Stimulated activated CD4-positive, alpha-beta T cell treated with anti-CD3 and anti-CD28 coated beads, Interleukin-1b, Interleukin-23, amount 100 ng/mL, for 48 hours (primary cell): Measurements from ENCODE around the gene SDHA.
"Not testable (repeated sequence)": the region's sequence is repeated elsewhere in the genome, so short reads cannot be mapped to it uniquely, and the experiment has no call there.

ENCODE experiments used
- DNase-seq: peaks from one replicate; pipeline ENCODE4 v3.0.0-alpha.2; 2020

Gene SDHA

DNA sequence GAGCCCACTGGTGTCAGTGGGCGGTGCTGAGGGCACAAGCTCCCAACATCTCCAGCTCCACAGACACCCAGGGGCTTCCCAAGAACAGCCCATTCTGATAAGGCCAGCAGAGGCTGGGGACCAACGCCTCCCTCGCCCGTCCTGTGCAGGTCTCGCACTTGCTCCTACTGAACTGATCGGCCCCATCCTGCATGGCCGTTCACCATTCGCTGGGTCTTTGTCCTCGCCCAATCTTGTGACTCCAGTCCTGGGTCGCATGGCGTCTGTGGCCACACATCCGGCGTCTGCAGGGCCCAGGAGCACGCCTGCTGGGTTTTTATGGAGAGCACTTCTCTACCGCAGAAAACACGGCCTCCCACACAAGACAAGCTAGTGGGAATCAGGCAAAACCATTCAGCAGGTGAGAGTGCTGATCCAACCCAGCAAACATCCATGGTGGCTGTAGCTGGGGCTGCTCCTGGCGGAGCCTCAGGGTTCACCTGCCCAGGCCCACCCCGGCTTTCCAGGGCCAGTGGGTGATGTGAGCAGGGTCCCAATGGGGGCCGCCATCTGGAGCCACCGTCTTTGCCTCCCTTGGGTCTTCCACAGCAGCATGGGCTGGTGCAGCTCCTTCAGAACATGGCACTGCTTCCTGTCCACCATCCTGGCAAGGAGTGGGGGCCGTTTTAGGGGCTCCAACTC, 19.5 kb upstream of the SDHA start:
- no peak for DNase-seq

DNA sequence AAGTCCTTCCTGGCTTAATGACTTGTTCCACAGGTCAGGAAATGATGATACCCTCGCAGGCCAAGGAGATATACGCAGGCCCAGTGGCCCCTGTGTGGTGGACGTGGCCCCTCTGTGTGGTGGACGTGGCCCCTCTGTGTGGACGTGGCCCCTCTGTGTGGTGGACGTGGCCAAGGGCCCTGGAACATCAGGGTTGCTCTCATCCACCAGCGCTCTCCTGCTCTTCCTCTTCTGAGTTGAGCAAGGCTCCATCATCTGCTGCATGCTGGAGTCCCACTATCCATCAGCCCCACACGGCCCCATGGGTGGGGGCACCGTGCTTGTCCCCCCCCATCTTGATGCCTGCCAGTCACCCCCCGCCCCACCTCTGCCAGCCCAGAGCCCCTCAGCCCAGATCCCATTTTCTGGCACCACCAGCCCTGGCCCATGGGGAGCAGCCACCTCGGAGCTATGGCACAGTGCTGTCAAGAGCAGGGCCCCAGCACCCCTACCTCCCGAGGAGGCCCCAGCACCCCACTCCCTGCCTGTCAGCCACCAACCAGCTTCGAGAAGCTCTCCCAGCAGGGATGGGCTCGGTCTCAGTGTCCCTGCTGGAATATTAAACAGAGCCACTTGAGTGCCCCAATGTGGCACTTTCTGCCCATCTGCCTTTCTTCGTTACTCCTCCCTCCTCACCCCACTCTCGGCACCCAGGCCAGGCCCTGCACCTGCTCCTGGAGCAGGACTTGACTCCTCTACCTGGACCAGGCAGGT, 18.7 kb upstream of the SDHA start:
- DNase-seq: no peak

DNA sequence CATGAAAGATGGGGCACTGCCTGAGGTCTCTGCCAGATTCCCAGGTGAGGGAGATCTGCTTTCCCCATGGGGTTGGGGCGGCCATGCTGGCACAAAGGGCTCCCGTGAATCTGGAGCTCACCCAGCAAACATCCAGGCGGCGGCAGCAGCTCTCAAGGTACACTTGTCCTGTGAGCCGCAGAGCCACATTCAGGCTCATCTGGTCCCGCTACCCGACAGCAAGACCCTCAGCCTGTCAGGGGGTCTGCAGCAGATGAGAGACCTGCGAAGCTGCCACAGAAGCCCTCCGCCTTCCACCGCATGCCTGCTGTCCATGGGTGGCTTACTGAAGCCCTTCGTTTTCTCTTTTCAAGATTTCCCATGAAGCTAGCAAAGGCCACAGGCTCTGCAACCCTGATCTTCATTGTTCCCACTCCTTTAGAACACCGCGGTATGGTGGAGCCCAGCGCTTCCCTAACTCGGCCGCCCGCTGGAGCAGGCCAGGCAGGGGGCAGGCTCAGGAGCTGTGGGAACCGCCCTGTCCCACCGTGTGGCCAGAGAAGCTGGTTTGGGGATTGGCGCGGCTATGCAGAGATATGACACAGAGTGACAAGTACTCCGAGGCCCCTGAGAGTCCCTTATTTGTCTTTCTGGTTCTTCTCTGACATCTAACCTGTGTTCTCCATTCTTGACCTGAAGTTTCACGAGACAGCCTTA, 18.0 kb upstream of the SDHA start:
- no peak for DNase-seq

DNA sequence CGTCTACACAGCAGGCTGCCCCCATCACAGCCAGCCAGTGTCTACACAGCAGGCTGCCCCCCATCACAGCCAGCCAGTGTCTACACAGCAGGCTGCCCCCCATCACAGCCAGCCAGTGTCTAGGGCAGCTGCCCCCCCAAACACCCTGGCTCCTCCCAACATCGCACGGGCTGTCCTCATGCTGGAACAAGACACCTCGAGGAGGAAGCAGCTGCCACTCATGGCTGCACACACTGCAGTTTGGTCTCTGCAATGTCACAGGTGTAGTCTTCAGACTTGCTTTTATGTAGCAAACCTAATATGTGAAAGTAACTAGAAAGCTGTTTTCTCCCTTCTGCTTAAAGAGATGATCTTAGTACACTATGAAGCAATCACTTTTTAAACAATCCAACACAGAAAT, 17.1 kb upstream of the SDHA start:
- no peak for DNase-seq

DNA sequence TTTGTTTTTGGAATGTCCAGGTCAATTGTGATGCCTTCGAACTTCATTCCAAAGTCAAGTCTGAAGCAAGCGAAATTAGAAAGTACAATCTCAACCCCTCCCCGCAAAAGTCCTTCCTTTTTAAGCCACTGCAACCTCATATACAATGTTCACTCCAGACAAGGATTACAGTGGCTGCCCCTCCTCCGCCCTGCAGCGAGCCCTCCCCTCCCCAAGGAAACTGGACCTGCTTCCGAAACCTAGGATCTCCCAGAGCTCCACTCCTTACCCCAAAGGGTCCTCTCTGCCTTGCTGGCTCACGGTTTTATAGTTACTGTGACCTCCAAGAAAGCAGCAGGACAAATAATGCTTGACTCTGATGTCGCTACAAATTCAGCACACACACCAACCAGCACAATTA, 16.4 kb upstream of the SDHA start:
- DNase-seq: no peak

DNA sequence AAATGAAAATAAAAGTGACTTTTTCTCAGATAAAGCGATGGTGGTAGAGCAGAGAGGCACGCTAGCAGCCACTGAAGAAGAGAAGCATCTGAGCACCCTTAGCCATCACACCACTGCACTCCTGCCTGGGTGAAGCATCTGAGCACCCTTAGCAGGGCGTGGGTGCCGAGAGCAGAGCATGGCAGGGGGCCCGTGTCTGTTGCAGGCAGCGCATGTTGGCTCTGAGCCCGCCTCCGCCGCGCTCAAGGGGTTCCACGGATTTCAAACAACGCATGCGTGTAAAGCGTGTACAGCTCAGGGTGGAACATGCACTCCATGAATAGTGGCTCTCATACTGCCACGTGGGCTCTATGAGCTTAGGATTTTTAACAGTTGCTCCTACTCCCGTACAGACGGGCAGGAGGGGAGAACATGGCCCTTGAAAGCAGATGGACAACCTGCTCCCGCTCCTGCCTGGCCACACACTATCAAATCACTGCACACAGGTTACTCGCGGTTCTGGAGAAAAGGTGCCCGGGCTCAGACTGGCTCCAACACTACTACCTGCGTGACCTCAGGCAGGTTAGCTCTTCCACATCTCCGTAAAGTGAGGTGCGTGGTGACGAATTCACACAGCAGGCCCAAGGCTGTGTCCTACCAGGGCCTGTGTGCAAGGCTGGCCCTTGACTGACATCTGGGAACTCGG, 14.7 kb upstream of the SDHA start:
- DNase-seq: no peak

DNA sequence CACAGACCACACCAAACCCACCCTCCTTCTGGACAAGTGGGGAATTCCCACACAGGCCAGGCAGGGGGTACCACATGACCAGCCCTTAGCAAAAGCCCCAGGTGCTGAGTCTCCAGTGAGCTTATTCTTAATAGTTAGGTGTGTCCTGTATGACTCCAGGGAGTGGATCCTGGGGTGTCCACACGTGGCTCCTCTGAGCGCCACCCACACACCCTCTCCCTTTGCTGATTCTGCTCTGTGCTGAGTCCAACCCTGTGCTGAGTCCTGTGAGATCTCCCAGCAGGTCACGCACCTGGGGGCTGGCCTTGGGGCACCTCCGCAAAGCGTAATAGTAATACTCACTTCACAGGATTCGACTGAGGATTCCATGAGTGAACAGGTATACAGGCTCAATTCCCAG, 14.1 kb upstream of the SDHA start:
- no peak for DNase-seq

DNA sequence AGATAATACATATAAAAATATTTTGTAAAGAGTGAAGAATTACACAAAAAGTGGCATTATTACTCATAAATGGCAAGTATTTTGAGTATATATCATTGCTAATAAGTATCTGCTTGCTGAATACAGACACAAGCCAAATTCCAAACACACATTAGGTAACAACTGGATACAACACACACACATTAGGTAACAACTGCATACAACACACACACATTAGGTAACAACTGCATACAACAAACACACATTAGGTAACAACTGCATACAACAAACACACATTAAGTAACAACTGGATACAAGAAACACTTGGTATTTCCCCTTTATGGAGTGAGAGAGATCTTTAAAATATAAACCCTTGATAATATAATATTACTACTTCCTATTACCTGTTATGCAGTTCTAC, 13.7 kb upstream of the SDHA start:
- no peak for DNase-seq

DNA sequence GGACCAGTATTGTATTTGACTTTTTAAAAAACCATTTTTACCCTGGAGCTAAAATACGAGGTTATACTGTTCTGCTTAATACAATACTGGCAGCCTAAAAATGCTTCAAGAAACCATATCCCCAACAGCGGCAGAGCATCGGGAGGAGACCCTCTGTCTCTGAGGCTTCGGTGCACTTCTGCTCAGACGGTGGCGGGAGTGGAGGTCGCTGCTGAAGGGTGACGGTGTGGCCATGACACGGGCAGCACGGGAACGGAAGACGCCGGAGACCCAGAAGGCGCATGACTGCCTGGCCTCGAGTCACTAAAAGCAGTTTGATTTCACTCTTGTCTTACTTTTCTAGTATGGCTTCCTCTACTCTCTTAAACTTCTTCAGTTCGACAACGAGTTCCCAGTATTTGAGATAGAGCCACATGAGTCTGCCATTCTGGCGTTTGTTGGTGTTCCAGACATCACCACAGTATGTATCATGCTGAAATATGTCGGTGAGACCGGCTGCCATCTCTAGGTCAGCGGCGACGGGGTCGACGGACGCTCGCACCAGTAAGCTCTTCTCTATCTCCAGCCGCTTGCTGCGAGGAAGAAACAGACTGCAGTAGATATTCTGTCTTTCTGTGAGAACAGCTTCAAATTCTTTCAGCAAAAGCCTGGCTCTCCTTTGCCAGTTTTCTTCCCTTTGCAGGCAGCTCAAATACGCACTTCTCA, 13.0 kb upstream of the SDHA start:
- DNase-seq: no peak

DNA sequence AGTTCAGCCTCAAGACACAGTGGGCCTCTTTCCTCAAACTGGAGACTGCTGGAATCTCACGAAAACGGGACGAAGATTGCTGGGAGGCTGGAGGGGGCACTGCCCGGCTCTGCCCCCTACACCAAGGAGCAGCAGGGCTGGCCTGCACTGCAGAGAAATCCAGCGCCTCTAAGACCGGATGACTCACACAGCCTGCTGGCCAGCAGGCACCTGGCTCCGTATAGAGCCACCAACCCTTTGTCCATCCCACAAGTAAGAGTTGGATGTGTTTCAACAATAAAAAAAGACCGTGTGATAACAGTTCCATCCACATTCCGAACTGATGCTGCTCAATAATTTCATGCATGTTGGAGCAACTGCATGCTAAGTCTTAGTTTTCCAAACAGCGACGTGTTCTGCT, 11.7 kb upstream of the SDHA start:
- no peak for DNase-seq

DNA sequence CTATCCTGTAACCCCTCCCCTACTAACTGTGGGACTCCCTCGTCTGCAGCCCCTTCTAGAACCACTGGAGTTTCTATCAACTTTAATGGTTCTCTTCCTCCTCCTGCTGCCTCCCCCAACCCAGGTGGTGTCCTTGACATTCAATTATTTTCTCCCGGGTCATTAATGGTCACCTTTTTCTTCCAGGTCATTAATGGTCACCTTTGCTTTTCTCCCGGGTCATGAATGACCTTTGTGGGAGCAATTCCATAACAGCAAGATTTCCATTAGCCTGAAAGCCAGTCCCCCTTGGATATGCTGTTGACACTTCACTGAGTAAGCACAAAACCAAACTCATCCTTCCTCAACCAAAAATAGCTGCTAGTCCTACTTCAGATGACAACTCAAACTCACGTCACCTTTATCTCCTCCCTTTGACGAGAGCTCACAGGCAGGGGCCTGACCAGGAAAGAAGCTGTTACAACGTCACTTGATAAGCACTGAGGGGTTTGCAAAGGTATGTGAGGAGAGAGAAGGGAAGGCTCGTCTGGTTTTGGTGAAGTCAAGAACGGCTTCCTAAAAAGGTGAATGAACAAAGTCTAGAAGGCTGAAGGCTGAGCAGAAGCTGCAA, 11.1 kb upstream of the SDHA start:
- DNase-seq: no peak

DNA sequence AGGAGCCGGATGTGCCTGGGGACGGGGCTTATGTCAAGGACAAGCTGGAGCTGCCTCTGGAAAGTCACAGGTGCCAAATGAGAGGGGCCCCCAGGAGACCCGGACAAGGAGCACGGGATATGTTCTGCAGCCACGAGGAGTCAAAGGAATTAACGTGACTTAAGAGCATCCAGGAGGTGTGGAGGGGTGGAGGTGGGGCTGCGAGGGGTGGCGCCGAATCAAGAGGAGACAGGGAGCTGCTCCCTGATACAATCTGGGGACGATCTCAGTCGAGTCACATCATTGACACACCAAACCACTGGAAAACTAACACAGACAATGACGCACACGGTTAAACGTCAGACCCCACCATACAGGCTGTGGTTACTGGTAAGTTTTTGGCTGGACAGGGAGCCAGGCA, 10.5 kb upstream of the SDHA start:
- DNase-seq: no peak

DNA sequence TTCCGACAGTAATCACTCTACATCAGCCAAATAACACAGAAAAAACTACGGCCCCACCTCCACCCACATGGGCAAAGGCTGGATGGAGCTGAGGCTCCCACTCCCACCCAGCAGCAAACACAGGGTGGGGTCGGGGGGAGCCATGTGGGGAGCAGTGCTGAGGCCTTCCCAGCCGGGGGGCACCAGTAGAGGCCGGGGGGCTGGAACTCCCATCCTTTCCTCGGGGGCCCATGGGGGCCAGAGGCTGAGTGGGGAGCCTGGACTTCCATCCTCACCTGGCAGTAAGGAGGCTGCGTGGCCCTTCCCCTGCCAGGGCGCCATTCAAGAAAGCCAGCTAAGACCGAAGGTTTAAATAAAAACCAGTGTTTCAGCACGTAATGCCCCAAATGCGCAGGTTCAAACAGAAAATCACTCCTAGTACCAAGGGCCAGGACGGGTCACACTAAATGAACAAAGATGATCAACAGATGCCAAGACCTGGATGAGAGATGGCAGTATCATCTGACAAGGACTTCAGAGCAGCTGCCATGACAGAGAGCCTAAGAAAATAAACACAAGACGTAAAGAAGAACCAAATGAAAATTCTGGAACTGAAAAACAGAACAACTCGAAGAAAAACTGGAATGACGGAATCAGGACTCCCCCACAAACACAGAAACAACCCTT, 9.5 kb upstream of the SDHA start:
- no peak for DNase-seq

DNA sequence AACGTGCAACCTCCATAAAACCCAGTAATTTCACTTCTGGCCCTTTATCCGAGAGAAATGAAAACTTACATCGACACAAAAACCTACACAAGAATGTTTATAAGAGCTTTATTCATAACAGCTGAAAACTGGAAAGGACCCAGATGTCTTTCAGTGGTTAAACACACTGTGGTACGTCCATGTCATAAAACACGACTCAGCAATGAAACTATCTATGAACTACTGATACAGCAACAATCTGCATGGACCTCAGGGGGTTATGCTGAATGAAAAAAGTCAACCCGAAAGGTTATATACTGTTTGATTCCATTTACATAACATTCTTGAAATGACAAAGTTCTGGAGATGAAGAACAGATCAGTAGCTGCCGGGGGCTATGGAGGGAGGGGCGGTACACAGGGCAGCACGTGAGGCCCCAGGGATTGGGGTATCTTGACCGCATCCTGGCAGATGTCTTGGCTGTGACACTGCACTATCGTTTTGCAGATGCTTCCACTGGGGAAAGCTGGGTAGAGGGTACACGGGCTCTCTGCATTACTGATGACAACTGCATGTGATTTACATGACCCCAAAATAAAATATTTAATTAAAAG, 4.2 kb upstream of the SDHA start:
- no peak for DNase-seq

DNA sequence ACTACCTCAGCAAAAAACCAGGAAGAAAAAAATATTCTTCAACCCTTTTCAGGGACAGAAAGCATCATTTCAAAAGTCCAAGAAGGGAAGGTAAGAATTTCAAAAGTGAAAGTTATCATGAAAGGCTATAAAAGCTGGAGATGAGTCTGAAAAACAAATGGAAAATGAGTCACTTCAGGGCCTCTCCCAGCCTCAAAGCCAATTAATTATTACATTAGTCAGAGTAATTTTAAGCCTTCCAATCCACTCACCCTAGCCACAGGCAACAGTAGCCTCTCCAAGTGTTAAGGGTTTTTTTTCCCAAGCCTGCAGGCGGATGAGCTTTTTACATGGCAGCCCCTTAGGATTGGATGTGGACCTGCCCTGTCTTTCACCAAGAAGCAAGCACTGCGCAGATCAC, 2.9 kb upstream of the SDHA start:
- not testable (repeated sequence) for DNase-seq

DNA sequence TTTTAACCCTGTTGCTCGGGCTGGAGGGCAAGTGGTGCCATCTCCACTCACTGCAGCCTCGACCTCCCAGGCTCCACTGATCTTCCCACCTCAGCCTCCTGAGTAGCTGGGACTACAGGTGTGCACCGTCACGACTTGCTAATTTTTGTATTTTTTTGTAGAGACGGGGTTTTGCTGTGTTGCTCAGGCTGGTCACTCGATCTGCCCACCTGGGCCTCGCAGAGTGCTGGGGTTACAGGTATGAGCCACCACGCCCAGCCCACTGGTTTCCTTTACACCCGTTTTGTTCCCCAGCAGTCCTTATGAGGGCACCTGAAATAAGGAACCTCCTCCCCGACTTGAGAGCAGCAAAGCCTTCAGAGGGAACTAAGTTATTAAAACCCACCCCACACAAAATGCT, 2.0 kb upstream of the SDHA start:
- not testable (repeated sequence) for DNase-seq

DNA sequence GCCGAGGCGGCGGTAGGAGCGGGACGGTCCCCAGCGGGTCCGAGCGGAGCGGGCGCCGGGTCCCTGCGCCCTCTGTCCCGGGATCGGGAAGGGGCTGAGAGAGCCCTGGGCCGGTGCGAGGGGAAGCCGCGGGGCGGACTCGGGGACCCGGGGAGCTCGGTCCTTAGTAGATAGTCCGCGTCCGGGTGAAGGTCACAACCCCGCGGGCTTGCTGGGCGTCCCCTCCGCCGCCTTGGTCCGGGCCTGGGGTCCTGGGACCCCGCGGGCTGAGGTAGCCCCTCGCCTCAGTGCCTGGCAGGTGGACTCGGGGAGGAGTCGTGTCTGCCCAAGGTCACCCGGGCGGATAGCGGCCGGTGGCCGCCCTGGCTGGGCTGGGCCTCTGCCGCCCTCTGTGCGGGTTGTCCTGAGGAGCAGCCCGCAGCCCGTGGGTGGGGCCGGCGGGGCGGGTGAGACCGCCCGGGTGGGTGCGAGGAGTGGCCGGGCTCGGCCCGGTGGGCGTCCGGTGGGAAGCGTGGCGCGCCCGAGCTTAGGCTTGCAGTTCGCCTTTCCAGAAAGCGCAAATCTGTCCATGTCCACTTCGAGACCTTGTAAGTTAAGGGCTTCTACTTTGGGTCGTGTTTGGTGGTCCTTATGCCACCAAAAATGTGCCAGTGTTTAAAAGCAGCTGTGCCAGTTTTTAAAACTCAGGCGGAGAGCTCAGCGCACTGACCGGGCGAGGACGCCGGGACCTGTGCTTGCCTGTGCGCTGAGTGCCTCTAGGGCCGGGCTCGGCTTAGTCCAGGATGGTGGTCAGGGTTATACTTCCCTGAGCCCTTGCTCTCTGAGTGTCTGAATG, 554 bp downstream of the SDHA start:
- DNase-seq: peak; percentile 11

DNA sequence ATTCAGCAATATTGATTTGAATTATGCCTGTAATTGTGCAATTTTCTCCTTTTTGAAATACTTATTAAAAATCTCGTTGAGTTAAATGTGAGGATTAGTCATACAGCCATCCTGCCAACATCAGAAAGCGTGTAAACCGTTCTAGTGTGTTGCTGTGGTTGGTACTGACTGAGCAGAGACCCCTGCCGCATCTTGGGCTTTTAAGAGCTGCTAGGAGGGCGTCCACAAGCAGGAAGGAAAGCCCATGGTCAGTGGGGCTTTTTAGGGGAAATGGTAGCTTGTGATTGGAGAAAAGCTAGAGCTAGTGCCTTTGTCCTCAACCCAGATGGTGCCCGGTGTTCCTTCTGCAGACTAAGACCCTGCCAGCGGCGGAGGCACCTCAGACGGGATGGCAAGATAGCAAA, 1.3 kb downstream of the SDHA start:
- no peak for DNase-seq

DNA sequence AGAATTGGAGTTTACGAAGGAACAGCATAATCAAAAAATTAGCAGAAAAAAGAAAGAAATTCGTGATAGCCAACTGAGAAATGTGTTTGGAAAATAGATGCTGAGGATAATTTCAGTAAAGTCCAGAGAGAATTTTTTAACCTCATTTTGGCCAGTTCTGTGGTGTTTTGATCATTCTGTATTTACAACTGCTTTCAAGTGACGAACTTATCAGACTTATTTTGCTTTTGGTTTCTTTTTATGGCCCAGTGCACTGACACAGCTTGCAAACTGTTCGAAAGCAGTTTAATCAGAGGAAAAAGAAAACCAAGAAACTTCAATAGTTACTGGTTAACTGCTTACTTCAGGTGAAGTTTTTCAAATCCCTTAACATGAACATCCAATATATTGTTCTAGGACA, 1.9 kb downstream of the SDHA start:
- DNase-seq: no peak

DNA sequence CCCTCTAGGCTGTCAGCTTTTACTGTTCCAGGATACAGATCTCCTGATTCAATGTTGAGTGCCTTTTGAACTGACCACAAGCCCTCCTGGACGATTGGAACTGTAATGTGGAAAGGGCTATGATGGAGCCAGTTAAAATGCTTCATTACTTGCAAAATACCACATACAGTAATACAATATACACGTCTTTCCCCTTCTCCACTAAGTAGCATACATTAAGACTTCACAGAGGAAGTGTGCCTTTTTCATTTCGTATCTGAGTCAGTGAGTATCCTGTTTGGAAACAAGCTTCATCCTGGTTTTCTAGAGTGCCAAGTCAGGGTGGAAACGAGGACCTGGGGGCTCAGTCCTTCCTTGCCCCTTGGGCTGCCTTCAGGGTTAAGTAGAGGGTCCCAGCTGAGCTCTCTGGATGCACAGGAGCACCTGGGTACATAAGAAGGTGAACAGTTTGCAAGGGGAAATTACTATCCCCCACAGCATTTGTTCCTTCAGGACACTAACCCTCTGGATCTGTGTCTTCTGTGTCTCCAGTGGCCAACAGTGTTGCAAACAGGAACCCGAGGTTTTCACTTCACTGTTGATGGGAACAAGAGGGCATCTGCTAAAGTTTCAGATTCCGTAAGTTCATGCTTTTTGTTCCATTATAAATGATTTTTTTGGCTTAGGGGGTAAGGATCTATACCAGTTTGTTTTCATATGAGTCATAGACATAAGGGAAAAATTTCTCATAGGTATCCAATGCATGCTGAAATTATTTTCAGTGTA, 5.0 kb downstream of the SDHA start:
- DNase-seq: not testable (repeated sequence)
